Activated CD8-positive, alpha-beta memory T cell treated with anti-CD3 and anti-CD28 coated beads, Interleukin-2, amount 50 U/mL, for 24 hours (primary cell): Measurements from ENCODE around the gene ZBTB48.
A peak's percentile ranks its signal among the peaks of the same experiment; 100 is the strongest.

Experiments used
- DNase-seq: peaks from one replicate; pipeline ENCODE4 v3.0.0-alpha.2; 2020; ENCODE audit errors: extremely low read depth

Gene ZBTB48

DNA sequence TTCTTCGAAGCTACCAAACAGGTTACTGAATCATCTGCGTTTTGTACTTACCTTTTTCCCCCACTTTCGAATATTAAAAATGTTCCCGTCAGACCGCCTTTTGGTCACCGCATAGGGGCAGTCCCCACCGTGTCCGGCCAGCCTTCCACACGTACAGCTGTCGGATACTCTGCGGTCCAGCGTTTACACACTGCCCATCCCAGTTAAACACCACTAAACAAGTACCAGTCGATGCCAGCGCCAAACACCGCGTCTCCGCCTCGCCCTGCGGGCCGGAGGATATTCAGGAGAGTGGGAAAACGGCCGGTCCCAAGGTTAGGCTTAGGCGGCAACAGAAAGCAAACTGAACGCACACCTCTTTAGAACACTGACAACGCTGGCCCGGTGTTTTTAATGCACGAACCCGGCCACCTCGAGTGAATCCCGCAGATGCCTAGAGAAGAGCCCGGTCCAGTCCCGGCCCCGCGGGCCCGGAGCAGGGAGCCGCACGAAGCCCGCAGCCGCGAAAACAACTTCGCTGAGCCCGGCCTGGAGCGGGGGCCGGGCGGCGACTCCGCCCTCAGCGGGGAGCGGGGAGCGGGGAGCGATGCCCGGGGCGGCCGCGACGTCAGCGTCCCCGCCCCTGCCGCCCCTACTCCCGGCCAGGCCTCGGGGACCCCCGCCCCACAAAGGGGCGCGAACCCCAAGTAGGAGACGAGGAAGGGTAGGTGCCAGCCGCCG lies 33.0 kb downstream of the ZBTB48 start:
- no peak for DNase-seq

DNA sequence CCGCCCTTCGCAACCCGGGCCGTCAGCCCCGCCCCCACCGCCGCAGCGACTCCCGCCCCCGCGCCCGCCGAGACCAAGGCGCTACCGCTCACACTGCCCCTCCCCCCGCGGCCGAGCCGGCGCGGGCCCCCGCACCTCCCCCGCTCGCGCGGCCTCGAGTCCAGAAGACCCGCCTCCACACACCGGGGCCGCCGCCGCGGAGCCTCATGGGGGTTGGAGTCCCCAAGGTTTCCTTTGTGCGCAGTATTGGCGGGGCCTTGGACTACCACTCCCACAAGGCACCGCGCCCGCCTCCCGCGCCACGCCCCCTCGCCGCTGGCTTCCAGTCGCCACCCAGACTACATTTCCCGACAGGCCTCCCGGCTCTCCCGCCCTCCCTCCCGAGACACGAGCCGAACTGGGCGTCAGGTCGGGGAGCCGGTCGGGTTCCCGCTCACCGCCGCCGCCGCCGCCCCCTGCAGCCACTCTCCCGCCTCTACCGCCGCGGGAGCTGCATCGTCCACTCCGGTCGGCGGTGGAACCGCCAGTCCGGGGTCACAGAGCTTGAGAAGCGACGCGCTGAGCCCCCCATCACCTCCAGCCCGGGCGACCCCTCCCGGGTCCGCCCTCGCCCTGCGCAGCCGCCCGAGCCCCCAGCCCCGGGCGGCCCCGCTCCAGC lies 33.7 kb downstream of the ZBTB48 start, which contains the start of gene PHF13:
PHF13 (plus strand) TSS at position 371 of the 658 bp plus-strand sequence. CDS start 336 bp downstream, outside the sequence.
- DNase-seq, result peak; percentile 98

DNA sequence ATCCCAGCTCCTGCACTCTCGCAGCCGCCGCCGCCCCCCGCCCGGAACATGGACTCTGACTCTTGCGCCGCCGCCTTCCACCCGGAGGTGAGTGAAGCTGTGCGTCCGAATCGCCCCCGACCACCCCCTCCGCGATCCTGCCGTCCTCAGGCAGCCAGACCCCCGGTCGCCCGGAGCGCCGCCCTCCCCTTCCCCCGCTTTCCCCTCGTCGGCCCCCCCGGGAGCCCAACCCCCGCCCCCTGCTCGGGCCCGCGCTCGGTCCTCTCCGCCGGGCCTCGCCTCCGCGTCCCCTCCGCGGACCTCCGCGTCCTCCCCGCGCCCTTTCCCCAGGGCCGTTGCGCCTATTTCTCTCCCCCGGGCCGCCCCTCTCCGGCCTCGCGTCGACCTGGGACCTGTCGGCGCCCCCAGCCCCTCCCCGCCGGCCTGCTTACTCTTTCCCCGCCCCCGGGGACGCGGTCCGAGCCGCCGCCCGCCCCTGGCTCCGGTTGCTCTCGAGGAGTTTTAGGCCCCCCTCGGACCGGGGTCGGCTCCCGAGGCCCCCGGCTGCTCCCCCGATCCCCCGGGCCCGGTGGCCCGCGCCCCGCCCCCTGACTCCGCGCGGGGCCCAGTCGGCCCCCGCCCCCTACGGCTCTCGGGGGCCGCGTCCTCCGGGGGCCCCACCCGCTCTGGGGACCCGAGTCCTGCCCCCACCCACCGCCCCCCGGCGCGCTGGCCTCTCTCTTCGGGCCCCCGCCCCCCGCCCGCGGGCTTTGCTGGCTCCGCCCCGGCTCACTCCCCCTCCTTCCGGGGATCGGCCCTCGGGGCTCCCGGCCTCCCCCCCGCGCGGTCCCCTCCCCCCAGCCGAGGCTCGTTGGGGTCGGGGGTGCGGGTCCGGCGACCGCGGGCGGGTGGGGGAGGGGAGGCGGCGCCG lies 34.5 kb downstream of the ZBTB48 start:
- no peak for DNase-seq

DNA sequence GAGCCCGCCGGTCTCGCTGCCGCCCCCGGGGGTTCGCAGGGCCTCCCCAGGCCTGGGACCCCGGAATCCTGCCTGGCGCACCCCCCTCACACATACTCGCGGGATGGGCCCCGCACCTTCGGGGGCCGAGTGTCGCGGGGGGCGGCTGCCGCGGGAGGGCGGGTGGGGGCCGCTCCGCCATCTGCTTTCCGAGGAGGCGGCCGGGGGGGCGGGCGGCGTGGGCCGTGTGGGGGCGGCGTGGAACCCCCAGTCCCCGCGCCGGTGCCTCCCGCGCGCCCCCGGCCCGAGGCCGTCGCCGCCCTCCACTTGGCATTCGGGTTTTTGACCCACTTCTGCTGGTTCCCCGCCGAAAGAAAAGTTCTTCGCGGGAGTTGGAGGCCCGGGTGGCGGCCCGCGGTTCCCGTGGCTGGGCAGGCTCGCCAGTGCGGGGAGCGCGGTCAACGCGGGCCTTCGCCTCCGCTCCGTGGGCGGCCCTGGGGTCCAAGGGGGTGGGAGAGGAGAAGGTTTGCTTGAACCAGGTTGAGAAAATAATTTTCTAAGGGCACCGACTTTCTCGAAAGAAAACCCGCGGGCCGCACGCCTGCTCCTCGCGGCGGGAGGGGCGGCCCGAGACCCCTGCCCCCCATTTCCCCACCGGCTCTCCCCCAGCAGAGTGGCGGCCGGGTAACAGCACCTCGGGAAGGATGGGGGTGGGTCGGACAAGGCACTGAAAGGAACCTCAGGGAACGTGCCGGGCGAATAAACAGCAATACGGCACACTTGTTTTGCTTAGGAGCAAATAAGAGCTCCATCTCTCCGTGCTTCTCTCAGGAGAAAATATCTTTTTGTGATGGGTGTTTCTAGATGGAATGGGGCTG lies 35.4 kb downstream of the ZBTB48 start:
- DNase-seq, result no peak

DNA sequence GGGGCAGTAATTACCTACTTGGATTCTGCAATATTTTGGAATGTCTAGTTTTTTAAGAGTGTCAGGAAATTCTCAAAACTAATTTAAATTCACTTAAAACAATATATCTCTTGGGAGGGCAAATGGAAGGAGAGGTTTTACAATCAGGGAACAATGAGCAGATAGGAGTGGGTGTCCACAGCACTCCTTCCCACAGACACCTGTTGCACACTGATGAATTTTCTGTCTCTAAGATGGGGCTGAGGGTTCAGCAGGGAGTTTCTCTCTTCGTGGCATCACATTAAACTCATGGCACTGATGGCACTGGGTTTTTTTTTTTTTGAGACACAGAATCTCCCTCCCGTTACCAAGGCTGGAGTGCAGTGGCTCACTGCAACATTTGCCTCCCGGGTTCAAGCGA lies 39.3 kb downstream of the ZBTB48 start:
- no peak for DNase-seq

DNA sequence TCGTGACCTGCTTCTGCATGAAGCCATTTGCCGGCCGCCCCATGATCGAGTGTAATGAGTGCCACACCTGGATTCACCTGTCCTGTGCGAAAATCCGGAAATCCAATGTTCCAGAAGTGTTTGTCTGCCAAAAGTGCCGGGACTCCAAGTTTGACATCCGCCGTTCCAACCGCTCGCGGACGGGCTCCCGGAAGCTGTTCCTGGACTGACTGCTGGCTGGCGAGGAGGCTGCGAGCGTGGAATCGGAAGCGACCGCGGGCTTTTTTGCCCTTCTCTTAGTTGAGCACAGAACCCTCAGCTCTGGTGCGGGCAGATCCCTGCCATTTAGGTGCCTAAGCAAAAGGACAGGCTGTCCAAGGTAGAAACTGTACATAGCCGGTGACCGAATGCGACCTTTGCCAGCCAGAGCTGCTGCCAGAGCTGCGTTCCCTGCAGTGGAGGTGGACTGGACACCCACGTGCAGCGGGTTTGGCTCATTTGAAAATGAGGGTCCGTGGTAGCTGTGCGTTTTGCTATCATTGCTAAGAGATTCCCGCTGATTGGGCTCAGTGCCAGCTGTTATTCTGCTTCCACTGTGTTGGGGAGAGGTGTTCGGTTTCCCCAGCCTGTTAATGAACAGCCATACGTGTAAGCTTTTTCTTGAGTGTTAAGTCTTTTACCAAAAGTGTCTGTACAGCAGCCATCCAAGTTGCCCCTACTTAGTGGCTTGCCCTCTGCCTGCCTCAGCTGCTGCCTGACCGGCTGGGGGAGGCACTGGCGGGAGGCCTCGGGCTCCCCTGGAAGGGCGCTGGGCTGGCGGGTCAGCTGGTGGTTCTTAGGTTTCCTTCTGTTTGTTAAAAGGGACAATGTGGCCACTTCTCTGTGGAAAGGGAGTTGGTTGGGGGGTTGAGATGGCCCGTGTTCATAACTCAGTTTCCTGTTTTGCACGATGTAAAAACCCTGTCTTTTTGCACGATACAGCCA lies 41.9 kb downstream of the ZBTB48 start:
- no peak for DNase-seq

DNA sequence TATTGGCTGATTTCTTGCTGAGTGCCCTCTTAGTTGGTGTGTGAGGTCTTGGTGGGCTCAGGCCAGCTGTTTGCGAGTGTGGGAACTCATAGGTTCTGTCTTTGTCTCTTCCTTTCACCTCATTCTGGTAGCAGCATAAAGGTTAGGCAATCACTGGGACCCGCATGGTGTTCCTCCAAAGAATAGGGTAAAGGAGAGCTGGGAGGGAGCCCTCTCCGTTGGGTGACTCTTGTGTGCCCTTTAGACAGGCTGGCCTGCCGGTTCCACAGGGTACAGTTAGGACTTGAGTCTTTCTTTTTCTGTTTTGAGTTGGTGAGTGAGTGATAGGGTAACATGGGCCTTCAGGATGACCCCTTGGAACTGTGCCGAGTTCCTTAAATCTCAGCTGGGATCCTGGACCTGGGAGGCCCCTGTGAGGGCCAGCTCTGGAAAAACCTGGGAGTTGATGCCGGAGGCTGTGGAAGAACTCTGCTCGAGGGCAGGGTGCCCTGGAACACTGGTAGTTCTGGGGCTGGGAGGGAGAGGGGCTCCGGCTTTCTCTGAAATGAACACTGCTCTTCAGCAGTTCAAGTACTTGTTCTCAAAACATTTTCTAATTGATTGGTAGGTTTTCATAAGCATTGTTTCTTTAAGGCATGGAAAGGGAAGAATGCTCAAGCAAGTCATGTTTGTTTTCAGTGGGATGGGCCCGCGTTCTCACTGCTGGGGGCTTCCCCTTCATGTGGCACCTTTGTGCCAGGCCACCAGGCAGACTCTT lies 42.8 kb downstream of the ZBTB48 start:
- no peak for DNase-seq

DNA sequence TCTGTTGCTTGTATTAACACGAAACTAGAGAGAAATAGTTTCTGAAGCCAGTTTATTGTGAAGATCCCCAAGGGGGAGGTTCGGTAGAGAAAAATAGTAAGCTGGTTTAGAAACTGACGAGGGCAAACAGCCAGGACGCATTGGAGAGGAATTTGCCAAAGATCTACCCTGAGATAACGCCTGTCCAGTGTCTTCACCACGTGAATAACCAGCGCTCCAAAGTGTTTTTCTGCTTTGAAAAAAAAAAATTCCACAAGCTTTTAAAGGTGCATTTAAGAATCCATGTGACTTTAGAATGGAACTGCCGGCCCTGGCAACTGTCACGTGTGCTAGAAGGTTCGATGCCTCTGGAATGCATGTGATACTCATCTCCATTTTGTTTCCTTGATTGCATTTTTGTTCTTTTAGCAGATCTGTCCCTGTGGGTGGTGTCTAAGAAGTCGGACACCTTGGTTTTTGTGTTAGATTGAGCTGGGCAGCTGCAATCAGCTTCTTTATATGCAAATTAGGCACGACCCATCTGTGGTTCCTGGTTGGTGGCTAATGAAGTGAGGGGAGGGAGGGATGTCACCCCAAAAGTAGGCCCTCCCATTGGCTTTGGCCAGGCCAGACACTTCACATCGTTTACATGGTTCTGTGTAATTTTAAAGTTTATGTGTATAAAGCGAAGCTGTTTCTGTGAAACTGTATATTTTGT lies 43.6 kb downstream of the ZBTB48 start:
- DNase-seq, result no peak

DNA sequence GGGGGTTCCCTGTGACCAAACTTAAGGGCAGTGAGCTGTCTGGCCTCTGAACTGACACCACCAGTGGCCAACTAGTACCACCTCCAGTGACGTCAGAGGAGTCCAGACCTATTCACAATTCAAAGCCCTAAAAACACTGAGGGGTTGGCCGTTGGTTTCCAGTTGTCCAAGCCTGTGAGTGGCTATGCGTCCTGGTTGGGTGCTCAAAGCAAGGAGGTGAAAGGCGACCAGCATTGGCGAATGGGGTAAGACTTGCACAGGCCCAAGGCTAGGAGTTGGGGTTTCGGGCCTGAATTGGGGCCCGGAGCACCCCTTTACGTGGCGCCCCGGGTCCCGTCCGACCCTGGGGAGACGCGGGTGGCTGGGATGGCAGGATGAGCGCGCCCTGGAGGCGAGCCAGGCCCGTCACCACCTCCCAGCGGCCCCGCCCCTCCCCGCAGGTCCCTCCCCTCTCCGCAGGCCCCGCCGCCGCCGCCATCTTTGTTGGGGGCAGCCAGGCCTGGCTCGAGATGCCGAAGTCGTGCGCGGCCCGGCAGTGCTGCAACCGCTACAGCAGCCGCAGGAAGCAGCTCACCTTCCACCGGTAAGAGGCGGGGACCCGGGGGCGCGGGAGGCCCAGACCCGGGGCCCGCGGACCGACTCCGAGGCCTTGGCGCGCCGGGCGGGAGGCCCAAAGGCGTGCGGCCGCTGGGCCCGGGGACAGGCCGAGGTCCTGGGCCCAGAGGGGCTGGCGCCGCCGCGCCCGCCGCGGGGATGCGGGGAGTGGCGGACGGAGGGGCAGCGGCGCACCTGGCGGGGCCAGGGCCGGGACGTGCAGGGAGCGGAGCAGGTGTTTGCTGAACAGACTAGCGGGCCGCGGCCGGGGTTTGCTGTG lies 45.2 kb downstream of the ZBTB48 start, which contains the start of gene THAP3:
THAP3 (plus strand) TSS at position 159 of the 874 bp plus-strand sequence; CDS start at position 510, 351 bp downstream.
- DNase-seq, result peak; percentile 54

DNA sequence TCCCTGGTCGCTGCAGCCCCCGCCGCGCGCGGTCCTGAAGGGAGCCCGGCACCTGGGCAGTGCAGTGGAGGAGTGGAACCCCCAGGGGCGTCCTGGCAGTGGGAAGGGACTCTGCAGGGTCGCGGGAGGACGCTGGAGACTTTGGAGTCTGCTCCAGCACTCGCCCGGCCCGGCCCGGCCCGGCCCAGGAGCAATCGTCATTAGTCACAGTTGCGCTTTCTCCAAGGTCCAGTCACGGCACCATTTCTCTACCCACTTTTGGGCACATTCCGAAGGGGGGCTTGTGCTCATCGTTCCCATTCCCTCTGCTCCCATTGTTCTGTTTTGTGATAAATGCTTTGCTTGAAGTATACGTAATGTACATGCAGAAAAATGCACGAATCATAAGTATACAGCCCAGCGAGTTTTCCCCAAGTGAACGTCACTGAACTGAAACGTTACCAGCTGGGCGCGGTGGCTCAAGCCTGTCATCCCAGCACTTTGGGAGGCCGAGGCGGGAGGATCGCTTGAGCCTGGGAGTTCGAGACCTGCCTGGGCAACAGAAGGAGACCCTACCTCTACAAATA lies 45.9 kb downstream of the ZBTB48 start:
- no peak for DNase-seq

DNA sequence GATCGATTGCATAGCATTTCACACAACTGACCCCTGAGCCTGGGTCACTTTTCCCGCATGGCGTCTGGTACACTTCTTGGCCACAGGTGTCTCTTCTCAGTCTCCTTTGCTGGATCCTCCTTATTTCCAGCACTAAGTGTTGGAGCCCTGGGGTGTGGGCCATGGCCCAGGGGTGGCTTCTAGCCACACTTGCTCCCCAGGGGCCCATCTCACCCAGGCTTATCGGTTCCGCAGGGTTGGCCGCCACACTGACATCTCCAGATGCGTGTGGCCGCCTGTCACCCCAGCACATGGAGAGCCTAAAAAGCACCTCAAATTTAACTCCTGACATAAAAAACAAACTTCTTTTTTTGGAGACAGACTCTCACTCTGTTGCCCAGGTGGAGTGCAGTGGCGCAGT lies 47.2 kb downstream of the ZBTB48 start:
- DNase-seq, result no peak

DNA sequence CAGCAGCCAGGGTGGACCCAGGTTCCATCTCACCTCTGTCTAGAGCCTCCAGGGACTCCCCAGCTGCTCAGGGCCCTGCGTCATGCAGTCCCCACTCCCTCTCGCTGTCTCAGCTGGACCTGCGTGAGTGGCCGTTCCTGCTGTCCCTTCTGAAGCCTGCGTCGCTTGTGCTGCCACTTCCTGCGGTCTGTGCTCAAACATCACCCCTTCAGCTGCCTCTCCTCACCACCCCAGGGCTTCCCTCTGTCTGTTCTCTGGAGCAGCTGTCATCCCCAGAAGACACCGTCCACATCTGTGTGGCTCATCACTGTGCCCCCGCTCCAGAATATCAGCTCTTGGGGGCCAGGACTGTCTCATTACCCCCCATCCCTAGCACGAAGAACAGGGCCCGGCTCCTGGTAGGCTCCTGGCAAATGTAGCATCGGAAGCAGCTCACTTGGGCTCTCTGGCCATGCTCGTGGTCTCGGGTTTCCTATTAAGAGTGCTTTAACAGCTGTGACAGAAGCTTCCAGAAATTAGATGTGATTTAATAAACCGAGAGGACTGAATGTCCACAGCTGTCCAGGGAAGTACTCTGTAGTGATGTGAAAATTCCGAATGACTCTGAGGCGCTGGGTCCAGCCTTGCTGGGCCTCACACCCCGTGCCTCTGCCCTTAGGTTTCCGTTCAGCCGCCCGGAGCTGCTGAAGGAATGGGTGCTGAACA lies 48.2 kb downstream of the ZBTB48 start:
- no peak for DNase-seq

DNA sequence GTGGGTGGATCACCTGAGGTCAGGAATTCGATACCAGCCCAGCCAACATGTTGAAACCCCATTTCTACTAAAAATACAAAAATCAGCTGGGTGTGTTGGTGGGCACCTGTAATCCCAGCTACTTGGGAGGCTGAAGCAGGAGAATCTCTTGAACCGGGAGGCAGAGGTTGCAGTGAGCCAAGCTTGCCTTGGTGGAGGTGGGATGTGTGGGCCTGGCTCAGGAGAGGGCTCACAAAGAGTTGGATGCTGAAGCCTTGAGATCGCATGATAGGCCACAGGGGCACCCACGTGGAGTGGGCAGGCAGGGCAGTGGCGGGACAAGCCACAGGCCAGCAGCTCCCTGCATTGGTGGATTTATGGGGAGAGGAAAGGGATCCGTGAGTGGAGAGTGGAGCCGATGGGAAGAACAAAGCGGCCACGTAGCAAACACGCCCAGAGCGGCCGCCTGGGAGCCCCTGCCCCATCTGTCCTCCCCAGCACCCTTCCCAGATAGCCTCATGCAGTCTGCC lies 49.2 kb downstream of the ZBTB48 start:
- DNase-seq, result no peak

DNA sequence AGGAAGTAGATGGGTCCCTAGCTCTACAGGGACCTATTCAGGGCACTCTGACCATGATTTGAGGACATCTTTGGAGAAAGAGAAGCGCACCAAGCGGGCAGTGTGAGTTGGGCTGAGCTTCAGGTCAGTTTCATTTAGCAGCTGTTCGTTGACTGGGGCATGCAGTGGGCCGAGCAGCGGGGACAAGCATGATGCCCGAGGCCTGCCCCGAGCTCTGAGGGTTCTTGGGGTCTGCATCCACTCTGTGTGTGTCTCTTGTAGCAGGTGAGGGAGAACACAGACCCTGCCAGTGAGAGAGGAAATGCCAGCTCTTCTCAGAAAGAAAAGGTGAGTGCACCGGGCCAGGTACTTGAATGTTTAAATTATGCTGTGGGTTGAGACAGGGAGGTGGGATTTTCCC lies 50.2 kb downstream of the ZBTB48 start:
- DNase-seq, result no peak

DNA sequence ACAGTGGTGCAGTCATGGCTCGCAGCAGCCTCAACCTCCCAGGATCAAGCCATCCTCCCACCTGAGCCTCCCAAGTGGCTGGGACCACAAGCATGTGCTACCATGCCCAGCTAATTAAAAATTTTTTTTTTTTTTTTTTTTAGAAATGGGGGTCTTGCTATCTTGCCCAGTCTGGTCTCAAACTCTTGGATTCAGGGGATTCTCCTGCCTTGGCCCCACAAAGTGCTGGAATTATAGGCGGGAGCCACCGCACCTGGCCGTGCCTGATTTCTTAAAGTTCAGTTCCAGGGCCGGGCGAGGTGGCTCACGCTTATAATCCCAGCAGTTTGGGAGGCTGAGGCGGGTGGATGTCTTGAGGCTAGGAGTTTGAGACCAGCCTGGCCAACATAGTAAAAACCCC lies 51.3 kb downstream of the ZBTB48 start:
- DNase-seq, result no peak
